ENCODE measurements around the gene NAB2. TPM values are rescaled to one million over a fixed set of nuclear protein-coding genes. Genes with fewer than 3 reads are reported as not detected.
"Not testable (repeated sequence)": the region's sequence is repeated elsewhere in the genome, so short reads cannot be mapped to it uniquely, and the experiment has no call there.

The NAB2 gene
- total RNA-seq, 1 donor from 2014 or later = 11.0 TPM

- intact Hi-C loops (cut with micrococcal nuclease) = no loop called here
Measured at GRCh38 chr12:57066245-57066644, 22.7 kb upstream of the NAB2 start.

GRCh38 chr12:57069523-57069922 is 19.4 kb upstream of the NAB2 start:
- intact Hi-C loops (cut with micrococcal nuclease) = loop anchor here (1.0 kb wide), 5 partner anchors 9 to 114 kb away; partner anchors contain the start of gene NEMP1

GRCh38 chr12:57072661-57073060 is 16.3 kb upstream of the NAB2 start:
- intact Hi-C loops (cut with micrococcal nuclease) = no loop called here

DNA sequence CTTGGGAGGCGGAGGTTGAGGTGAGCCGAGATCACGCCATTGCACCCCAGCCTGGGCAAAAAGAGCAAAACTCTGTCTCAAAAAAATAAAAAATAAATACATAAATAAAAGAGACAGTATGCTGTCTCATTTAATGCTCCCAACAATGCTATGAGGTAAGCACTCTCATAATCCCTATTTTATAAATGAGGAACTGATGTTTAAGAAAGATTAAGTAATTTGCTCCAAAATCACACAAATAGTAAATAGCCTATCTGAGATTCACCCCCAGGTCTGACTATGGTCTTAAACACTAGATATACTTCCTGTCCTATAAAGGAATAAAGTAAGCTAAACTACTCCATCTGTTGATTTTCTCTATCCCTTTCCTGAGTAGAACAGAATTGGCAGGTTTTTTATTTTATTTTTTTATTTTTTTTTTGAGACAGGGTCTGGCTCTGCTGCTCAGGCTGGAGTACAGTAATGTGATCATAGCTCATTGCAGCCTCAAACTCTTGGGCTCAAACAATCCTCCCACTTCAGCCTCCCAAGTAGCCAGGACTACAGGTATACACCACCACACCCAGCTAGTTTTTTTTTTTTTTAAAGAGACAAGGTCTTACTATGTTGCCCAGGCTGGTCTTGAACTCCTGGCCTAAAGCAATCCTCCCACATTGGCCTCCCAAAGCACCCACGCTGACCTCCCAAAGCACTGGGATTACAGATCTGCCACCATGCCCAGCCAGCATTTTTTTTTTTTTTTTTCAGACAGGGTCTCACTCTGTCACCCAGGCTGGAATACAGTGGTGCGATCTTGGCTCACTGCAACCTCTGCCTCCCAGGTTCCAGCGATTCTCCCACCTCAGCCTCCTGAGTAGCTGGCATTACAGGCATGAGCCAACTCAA is 15.1 kb upstream of the NAB2 start:
- intact Hi-C loops (cut with micrococcal nuclease) = not testable (repeated sequence)

DNA sequence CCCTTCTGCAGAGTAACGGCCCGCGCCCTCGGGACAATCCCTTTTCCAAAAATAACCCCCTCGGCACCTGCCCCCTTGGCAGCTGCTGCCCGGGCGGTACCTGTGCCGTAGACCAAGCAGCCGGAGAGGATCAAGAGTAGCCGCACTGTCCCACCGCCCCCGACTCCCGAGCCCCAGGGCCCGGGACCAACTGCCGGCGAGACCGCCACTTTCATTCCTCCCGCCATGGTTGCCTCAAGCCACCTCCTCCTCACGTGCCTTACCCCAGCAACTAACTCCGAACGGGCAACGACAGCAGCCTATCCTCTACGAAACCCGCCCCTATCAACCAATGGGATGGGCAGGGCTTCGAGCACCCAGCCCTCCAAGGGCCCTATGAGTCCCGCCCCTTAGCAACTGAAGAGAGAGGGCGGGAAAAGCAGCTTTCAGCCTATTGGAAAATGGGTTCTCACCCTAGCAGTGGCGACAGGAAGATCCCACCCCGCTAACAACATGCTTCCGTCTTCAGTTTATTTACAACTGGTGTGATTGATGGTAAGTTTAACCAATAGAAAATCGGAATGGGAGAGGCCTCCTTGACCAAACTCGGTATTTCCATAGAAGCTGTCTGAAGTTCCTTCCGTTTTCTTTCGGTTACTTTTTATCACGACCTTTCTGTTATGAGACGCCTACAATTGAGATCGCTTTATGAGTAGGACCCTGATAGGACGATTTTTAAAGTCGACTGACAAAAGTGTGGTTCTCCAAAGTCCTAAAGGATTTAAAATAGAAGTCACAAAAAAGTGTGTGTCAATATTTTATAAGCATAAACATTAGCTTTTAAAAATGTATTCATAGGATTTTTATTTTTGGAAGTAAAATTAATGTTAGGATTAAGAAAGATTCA is 10.2 kb upstream of the NAB2 start, which contains the start of gene NEMP1:
Gene NEMP1, minus strand, starts transcription at position 273 of the 886 bp plus-strand sequence. Its CDS starts 46 bp downstream, at position 227.
- intact Hi-C loops (cut with micrococcal nuclease) = loop anchor here (1.0 kb wide), 5 partner anchors 9 to 394 kb away; partner anchors contain the start of gene STAT6

GRCh38 chr12:57079821-57080220 is 9.1 kb upstream of the NAB2 start:
- intact Hi-C loops (cut with micrococcal nuclease) = no loop called here

- intact Hi-C loops (cut with micrococcal nuclease) = no loop called here
Measured at GRCh38 chr12:57080855-57081254, 8.1 kb upstream of the NAB2 start.

- intact Hi-C loops (cut with micrococcal nuclease) = loop anchor here (1.0 to 5.0 kb wide), 3 partner anchors 17 to 454 kb away; partner anchors contain the start of genes BAZ2A and NACA
Measured at GRCh38 chr12:57085999-57086492, 2.9 kb upstream of the NAB2 start.

DNA sequence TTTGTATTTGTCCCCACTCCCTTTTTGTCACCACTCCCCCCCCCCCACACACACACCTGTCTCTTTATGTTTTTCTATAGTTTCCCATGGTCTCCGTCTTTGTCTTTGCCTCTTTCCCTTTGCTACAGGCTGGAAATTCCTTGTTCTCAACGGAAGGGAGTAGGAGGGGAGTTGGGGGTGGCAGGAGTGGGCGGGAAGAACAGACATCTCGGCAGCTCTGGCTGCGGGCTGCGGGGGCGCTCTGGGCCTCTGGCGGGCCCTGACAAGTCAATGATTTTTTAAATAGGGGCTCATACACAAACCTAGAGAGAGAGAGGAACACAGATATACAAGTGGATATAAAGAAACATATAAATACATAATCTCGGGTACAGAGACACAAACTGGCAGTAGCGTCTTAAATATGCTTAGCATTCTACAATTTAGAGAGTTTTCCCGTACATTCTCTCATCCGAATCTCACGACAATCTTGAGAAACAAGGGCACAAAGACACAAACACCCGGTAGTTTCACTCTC is 2.4 kb upstream of the NAB2 start:
- intact Hi-C loops (cut with micrococcal nuclease) = loop anchor here (1.0 to 5.0 kb wide), 3 partner anchors 17 to 454 kb away; partner anchors contain the start of genes BAZ2A and NACA

DNA sequence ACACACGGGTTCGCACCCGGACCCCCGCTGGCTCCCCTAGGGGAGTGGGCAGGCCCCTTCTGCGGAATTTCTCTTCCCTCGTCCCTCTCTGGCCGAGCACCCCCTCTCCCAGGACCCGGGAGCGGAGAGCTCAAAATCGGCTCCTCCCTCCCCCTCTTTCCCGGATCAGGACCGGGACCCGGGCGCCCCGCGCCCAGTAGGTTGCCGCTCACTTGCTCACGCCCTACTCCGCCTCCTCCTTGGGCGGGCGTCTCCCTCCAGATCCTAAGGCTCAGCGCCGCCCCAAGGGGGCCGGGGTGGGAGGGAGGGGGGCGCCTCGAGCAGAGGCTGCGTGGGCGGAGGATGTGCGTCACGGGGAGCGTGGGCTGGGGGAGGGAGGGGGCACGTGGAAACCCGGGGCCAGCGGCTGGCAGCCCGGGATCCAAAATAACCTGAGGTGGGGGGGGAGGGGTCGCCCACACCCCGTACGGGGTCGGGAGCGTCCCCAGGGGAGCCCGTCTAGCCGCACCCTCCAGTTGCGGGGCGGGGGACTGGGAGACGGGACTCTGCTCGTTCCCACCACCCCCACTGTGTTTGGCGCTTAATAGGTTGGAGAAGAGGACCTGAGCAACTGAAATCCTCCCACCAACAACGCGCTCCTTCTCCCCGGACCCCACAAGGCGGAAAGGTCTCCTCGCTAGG is 1.8 kb upstream of the NAB2 start:
- intact Hi-C loops (cut with micrococcal nuclease) = loop anchor here (5.0 kb wide), 2 partner anchors 360 to 455 kb away; partner anchors contain the start of genes BAZ2A and NACA

- intact Hi-C loops (cut with micrococcal nuclease) = loop anchor here (1.0 to 5.0 kb wide), 7 partner anchors 10 to 664 kb away; partner anchors contain the start of genes BAZ2A, CDK4, MBD6 and NACA
Measured at GRCh38 chr12:57087691-57088353, 1.1 kb upstream of the NAB2 start.

GRCh38 chr12:57089271-57090245 is 644 bp downstream of the NAB2 start:
- intact Hi-C loops (cut with micrococcal nuclease) = loop anchor here (5.0 kb wide), 2 partner anchors 362 to 457 kb away; partner anchors contain the start of genes BAZ2A and NACA

GRCh38 chr12:57090490-57090889 is 1.6 kb downstream of the NAB2 start:
- intact Hi-C loops (cut with micrococcal nuclease) = no loop called here

- intact Hi-C loops (cut with micrococcal nuclease) = no loop called here
Measured at GRCh38 chr12:57090924-57091637, 2.2 kb downstream of the NAB2 start.

DNA sequence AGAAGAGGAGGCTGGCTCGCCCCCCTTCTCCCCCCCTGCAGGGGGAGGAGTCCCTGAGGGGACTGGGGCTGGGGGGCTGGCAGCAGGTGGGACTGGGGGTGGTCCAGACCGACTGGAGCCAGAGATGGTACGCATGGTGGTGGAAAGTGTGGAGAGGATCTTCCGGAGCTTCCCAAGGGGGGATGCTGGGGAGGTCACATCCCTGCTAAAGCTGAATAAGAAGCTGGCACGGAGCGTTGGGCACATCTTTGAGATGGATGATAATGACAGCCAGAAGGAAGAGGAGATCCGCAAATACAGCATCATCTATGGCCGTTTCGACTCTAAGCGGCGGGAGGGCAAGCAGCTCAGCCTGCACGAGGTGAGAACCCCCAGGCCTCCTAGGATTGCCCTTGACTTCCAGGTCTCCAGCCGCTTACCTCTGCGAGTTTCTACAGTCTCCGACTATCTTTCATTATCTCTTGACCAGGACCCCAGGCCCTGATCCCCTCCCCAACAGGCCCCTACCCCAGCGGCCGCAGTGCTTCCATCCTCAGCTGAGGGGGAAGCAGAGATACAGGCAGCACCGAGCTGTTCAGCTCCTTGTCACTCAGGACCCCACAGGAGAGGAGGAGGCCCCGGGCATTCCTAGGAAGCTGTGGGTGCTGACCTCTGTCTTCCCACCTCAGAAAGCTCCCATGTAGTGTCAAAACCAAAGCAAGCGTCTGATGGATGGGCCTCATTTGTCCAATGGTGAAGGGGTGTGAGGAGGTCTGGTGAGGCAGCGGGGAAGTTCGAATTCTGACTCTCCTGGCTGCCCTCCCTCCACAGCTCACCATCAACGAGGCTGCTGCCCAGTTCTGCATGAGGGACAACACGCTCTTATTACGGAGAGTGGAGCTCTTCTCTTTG is 3.0 kb downstream of the NAB2 start:
- intact Hi-C loops (cut with micrococcal nuclease) = no loop called here

- intact Hi-C loops (cut with micrococcal nuclease) = no loop called here
Measured at GRCh38 chr12:57092529-57092862, 3.6 kb downstream of the NAB2 start.

DNA sequence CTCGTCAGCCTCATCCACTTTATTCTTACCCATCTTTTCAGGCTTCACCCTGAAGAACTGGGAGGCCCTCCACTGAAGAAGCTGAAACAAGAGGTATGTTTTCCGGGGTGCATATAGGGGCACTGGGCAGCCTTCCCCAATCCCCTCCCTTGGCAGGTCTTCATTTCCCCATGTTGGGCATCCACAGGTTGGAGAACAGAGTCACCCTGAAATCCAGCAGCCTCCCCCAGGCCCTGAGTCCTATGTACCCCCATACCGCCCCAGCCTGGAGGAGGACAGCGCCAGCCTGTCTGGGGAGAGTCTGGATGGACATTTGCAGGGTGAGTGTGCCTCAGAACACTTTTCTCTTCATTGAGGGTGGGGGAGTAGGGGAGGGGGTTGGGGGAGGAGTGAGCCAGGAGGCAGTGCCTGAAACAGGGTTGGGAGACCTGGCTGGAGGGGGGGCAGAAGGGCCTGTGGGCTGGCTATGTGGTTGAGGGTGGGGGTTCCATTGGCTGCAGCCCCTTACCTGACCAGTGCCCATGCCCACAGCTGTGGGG is 4.0 kb downstream of the NAB2 start:
- intact Hi-C loops (cut with micrococcal nuclease) = loop anchor here (1.0 kb wide), 1 partner anchor 24 kb away; no protein-coding TSS in a partner anchor
